HepG2 (cell line): ENCODE results near the gene ABCB8. TPM values are rescaled to one million over a fixed set of nuclear protein-coding genes. Genes with fewer than 3 reads are reported as not detected.

ENCODE experiments used
- ATAC-seq: fragments of 200-7000 bp; cut with Tn5 transposase; 3 replicates; pipeline ENCODE4 v1.9.1; 2020; ENCODE audit warnings: mild to moderate bottlenecking, moderate library complexity
- BruUV-seq: library from RNA; stranded (reverse); fragments of 400-500 nt; replicated peaks from 2 replicates; lab custom pipeline; 2021; lab: Mats Ljungman, UMichigan
- CTCF ChIA-PET: fragments of 300-600 bp; formaldehyde crosslinking; extraction: SDS; loops from one replicate; lab custom pipeline; 2021; ENCODE audit warnings: low total read pairs, inconsistent platforms, low intra/inter-chr PET ratio; lab: Yijun Ruan, JAX
- POLR2A ChIA-PET: fragments of 350-600 bp; sonication (Branson Sonifier 250); formaldehyde crosslinking; loops from one replicate; lab custom pipeline; 2020; ENCODE audit warnings: antibody characterized with exemption, inconsistent platforms; lab: Yijun Ruan, JAX
- DNase-seq: peaks from one replicate; pipeline ENCODE4 v3.0.0-alpha.2; 2015; ENCODE audit warnings: low spot score
- FAIRE-seq: peaks from 3 replicates; lab custom pipeline; 2011; peaks lifted over from hg19 to GRCh38; lab: Jason Lieb, UNC
- H2AFZ ChIP-seq: one replicate; pipeline ENCODE4 v1.6.1; 2011; ENCODE audit warnings: low read length, inconsistent platforms
- H3K27ac ChIP-seq: fragments of 300-600 bp; 3 replicates; pipeline ENCODE4 v1.8.0; 2011; ENCODE audit warnings: mixed run types, mild to moderate bottlenecking, mixed read lengths, low read length, inconsistent platforms; ENCODE audit not compliant: insufficient read depth; ENCODE audit errors: extremely low read length
- H3K27me3 ChIP-seq, 2 experiments: fragments of 200-600 bp in 1 of 2; 2 replicates in 1 of 2; 3 replicates in 1 of 2; pipeline versions ENCODE4 v1.6.0 to v1.8.0; 2011; ENCODE audit warnings: low read length in 2 of 2, mild to moderate bottlenecking in 2 of 2, moderate library complexity in 2 of 2, inconsistent platforms in 1 of 2; ENCODE audit not compliant: insufficient read depth in 2 of 2, control insufficient read depth in 1 of 2
- H3K36me3 ChIP-seq, 2 experiments: fragments of 200-600 bp in 1 of 2; replicated peaks in 1 of 2; 2 replicates in 1 of 2; 3 replicates in 1 of 2; pipeline versions ENCODE4 v1.5.1 to v1.8.0; 2011; ENCODE audit warnings: low read length in 2 of 2, inconsistent platforms in 1 of 2; ENCODE audit not compliant: insufficient read depth in 2 of 2, control insufficient read depth in 1 of 2
- H3K4me1 ChIP-seq: 2 replicates; pipeline ENCODE4 v1.5.1; 2012; ENCODE audit warnings: low read length, inconsistent platforms; ENCODE audit not compliant: insufficient read depth
- H3K4me2 ChIP-seq: 2 replicates; pipeline ENCODE4 v1.6.0; 2011; ENCODE audit warnings: low read depth, low read length, inconsistent platforms
- H3K4me3 ChIP-seq, 3 experiments: fragments of 200-600 bp in 1 of 3; sonication (generic), shearing (Covaris generic) in 1 of 3; replicated peaks in 1 of 3; 2 replicates each; pipeline ENCODE4 v1.5.1; 2011 to 2016; ENCODE audit warnings: low read length in 3 of 3, inconsistent platforms in 2 of 3, low read depth in 2 of 3, mild to moderate bottlenecking in 2 of 3, control low read depth in 1 of 3, mixed read lengths in 1 of 3; ENCODE audit not compliant: insufficient read depth in 1 of 3
- H3K79me2 ChIP-seq: one replicate; pipeline ENCODE4 v1.6.1; 2011; ENCODE audit warnings: low read length, inconsistent platforms; ENCODE audit not compliant: insufficient read depth
- H3K9ac ChIP-seq: 2 replicates; pipeline ENCODE4 v1.6.0; 2011; ENCODE audit warnings: mild to moderate bottlenecking, low read depth, low read length, inconsistent platforms; ENCODE audit not compliant: insufficient read depth
- H3K9me3 ChIP-seq: 2 replicates; pipeline ENCODE4 v1.5.1; 2012; ENCODE audit warnings: mild to moderate bottlenecking, low read length
- H4K20me1 ChIP-seq: 2 replicates; pipeline ENCODE4 v1.6.0; 2011; ENCODE audit warnings: inconsistent platforms, mild to moderate bottlenecking, low read length, moderate library complexity; ENCODE audit not compliant: insufficient read depth
- KLF6 ChIP-seq: IDR thresholded peaks from 2 replicates; pipeline ENCODE4 v1.8.0; 2016; ENCODE audit warnings: missing biosample characterization, missing genetic modification reagents
- RERE ChIP-seq: IDR thresholded peaks from 2 replicates; pipeline ENCODE4 v1.6.1; 2016; ENCODE audit warnings: low read depth, missing genetic modification reagents, missing compliant biosample characterization
- REXO4 ChIP-seq: sonication (generic); formaldehyde crosslinking; IDR thresholded peaks from 2 replicates; pipeline ENCODE4 v1.8.0; 2022; ENCODE audit warnings: missing genetic modification reagents, mild to moderate bottlenecking, borderline replicate concordance
- SMARCC2 ChIP-seq: fragments of 450-650 bp; IDR thresholded peaks from 2 replicates; pipeline ENCODE4 v1.6.1; 2017; ENCODE audit warnings: antibody characterized with exemption, mild to moderate bottlenecking
- SPEN ChIP-seq: sonication (generic); formaldehyde crosslinking; IDR thresholded peaks from 2 replicates; pipeline ENCODE4 v1.5.1; 2020; ENCODE audit warnings: low read depth, mild to moderate bottlenecking, missing genetic modification reagents
- TBL1XR1 ChIP-seq: fragments of 150-350 bp; IDR thresholded peaks from 2 replicates; pipeline ENCODE4 v1.6.1; 2014; ENCODE audit warnings: borderline replicate concordance, low read length; ENCODE audit not compliant: partially characterized antibody
- ZBTB10 ChIP-seq: sonication (generic); formaldehyde crosslinking; IDR thresholded peaks from 2 replicates; pipeline ENCODE4 v1.4.0; 2020; ENCODE audit warnings: missing genetic modification reagents, borderline replicate concordance
- ZC3H13 ChIP-seq: sonication (generic); formaldehyde crosslinking; IDR thresholded peaks from 2 replicates; pipeline ENCODE4 v1.8.1; 2023; ENCODE audit warnings: mild to moderate bottlenecking, missing genetic modification reagents, moderate library complexity
- ZNF12 ChIP-seq: sonication (generic); formaldehyde crosslinking; IDR thresholded peaks from 2 replicates; pipeline ENCODE4 v1.5.0; 2020; ENCODE audit warnings: missing genetic modification reagents
- ZNF552 ChIP-seq: sonication (generic); formaldehyde crosslinking; IDR thresholded peaks from 2 replicates; pipeline ENCODE4 v1.9.0; 2022; ENCODE audit warnings: missing genetic modification reagents, mild to moderate bottlenecking, borderline replicate concordance
- ZNF558 ChIP-seq: sonication (generic); formaldehyde crosslinking; IDR thresholded peaks from 2 replicates; pipeline ENCODE4 v1.9.0; 2022; ENCODE audit warnings: mild to moderate bottlenecking, missing genetic modification reagents, borderline replicate concordance
- ZNF580 ChIP-seq: IDR thresholded peaks from 2 replicates; pipeline ENCODE4 v1.6.1; 2016; ENCODE audit warnings: low read depth, borderline replicate concordance
- ZNF589 ChIP-seq: sonication (generic); formaldehyde crosslinking; conservative IDR thresholded peaks from 2 replicates; pipeline ENCODE4 v1.8.0; 2022; ENCODE audit warnings: mild to moderate bottlenecking, moderate library complexity, missing genetic modification reagents
- ZNF792 ChIP-seq: IDR thresholded peaks from 2 replicates; pipeline ENCODE4 v1.6.1; 2016
- WGBS: methylation state at CpG from one replicate; pipeline ENCODE4 v1.1.6; 2017; ENCODE audit warnings: low lambda C conversion rate; 5-methylcytosine and 5-hydroxymethylcytosine counted together
- in situ Hi-C: cut with HindIII; loops from 2 replicates; pipeline ENCODE4 v1.10.0; 2017; ENCODE audit warnings: low pct_unique_long_range_greater_than_20kb; ENCODE audit not compliant: extremely low pct_ligation_motif_present
- intact Hi-C: fragments of 100-400 bp; cut with micrococcal nuclease; formaldehyde crosslinking; loops from one replicate; pipeline ENCODE4 v1.10.0; 2022; ENCODE audit not compliant: unreplicated experiment
- polyA plus RNA-seq, 8 experiments: library from polyadenylated mRNA; depleted of rRNA in 3 of 8; stranded (reverse) in 7 of 8; unstranded in 1 of 8; fragments of >200 nt; fragmentation: Illumina TruSeq in 4 of 8; extraction: Trizol in 4 of 8; gene quantifications; 2 replicates each; pipeline versions ENCODE4 v1.2.1 to v1.2.3, GENCODE V29; 2011 to 2016; ENCODE audit warnings: low read depth in 4 of 8, missing spikeins in 1 of 8, mixed read lengths in 1 of 8; ENCODE audit not compliant: insufficient read depth in 1 of 8
- total RNA-seq, 5 experiments: library from RNA; depleted of rRNA; stranded (reverse); fragments of >200 nt; fragmentation: Illumina TruSeq; extraction: Trizol; gene quantifications; 2 replicates each; pipeline ENCODE4 v1.2.3, GENCODE V29; 2016; ENCODE audit warnings: low read depth in 1 of 5

Gene ABCB8
- total and polyA plus RNA-seq, 2 of the 13 experiments (the other 11 are each of a cell fraction or from before 2014, with no cell fraction given) = 6.6 to 16.7 TPM

- TF ChIP-seq RERE (CRISPR knock-in tag) (no peak), REXO4 (CRISPR knock-in tag) (no peak), ZNF558 (0 out of 2 replicates have a peak, but pooled peaks have one; percentile 79), ZNF552 (0 out of 2 replicates have a peak, but pooled peaks have one; percentile 54)
- TF ChIP-seq, all 625 proteins: peak for 29
Observed at GRCh38 chr7:151080067-151080521, 51.8 kb downstream of the ABCB8 start (continued).

GRCh38 chr7:151080522-151081169, 52.4 kb downstream of the ABCB8 start, which contains the start of gene FASTK:
FASTK (minus strand) TSS chr7:151080809; CDS start chr7:151080766, 43 bp downstream.
- Histone ChIP-seq H3K9ac (peak within 1 kb of the TSS; percentile 100), H3K79me2 (peaks cover 33% of the 10 kb centered on the region), H3K27me3 (no peaks in the 10 kb centered on the region; a peak in 1 of 5 replicates), H3K9me3 (no peaks in the 10 kb centered on the region), H3K4me3 (peak within 1 kb of the TSS; percentile 85 to 96 (median 88)), H3K27ac (peak within 1 kb of the TSS; percentile 85), H3K36me3 (peaks cover 4 to 6% of the 10 kb centered on the region in 2 experiments; a peak in 3 of 5 replicates), H4K20me1 (no peaks in the 10 kb centered on the region), H3K4me2 (peak within 1 kb of the TSS; percentile 99), H2AFZ (no peak within 1 kb of the TSS), H3K4me1 (peaks cover 45% of the 10 kb centered on the region)
- WGBS = 0% methylated on average over 2 of the region's 66 CpGs
- ATAC-seq = peak; percentile 72
- ChIA-PET CTCF (interaction anchor here (1.1 kb wide), 1 partner anchor 53 kb away, joined by 3 read pairs; no protein-coding TSS in a partner anchor), POLR2A (interaction anchor here (1.0 to 3.8 kb wide), 10 partner anchors 8 to 152 kb away, joined by 3 to 144 read pairs (median 6); partner anchors contain the start of genes ABCB8, ABCF2, CHPF2 and SLC4A2)
- peak; percentile 77 for DNase-seq
- TSS peak; percentile 65 for BruUV-seq
- intact Hi-C loops = loop anchor here (1.0 to 10.0 kb wide), 2 partner anchors 18 to 164 kb away; partner anchors contain the start of gene SMARCD3
- in situ Hi-C loops = no loop called here
- peak; percentile 39 for FAIRE-seq
- TF ChIP-seq SMARCC2 (no peak), ZNF792 (CRISPR knock-in tag) (peak; percentile 50; the same call in 1 of the 2 replicates), ZC3H13 (peak; percentile 85), TBL1XR1 (peak; percentile 28), ZNF589 (CRISPR knock-in tag) (no peak), KLF6 (CRISPR knock-in tag) (peak; percentile 81; the same call in 1 of the 2 replicates), ZBTB10 (CRISPR knock-in tag) (no peak), ZNF580 (CRISPR knock-in tag) (peak; percentile 92), SPEN (peak; percentile 79), ZNF12 (CRISPR knock-in tag) (no peak)
